ENCODE data around the gene TMEM117. TPM values are rescaled to one million over a fixed set of nuclear protein-coding genes. Genes with fewer than 3 reads are reported as not detected.
"Not testable (repeated sequence)": the region's sequence is repeated elsewhere in the genome, so short reads cannot be mapped to it uniquely, and the experiment has no call there.

The TMEM117 gene
- total and polyA plus RNA-seq, 8 donors, result 1.8 to 6.1 (median 4.0) TPM

- Histone ChIP-seq H3K4me1 (no peaks in the 10 kb centered on the region), H3K27ac (no peak overlapping the region), H3K9me3 (no peaks in the 10 kb centered on the region), H3K4me3 (no peak overlapping the region), H3K27me3 (no peaks in the 10 kb centered on the region), H3K36me3 (no peaks in the 10 kb centered on the region)
- TF ChIP-seq, protein P1, sequence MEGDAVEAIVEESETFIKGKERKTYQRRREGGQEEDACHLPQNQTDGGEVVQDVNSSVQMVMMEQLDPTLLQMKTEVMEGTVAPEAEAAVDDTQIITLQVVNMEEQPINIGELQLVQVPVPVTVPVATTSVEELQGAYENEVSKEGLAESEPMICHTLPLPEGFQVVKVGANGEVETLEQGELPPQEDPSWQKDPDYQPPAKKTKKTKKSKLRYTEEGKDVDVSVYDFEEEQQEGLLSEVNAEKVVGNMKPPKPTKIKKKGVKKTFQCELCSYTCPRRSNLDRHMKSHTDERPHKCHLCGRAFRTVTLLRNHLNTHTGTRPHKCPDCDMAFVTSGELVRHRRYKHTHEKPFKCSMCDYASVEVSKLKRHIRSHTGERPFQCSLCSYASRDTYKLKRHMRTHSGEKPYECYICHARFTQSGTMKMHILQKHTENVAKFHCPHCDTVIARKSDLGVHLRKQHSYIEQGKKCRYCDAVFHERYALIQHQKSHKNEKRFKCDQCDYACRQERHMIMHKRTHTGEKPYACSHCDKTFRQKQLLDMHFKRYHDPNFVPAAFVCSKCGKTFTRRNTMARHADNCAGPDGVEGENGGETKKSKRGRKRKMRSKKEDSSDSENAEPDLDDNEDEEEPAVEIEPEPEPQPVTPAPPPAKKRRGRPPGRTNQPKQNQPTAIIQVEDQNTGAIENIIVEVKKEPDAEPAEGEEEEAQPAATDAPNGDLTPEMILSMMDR (IDR thresholded peaks at IDR 0.05), result no peak
- WGBS, 2 donors, result 95 to 100% methylated on average over 1 of the region's 1 CpG
- DNase-seq (no peak), FAIRE-seq (no peak), ATAC-seq (no peak)
- intact Hi-C loops (cut with DNase I), result no loop called here
These were observed 357.4 kb downstream of the TMEM117 start for GRCh38 chr12:44193281-44193680.

- DNase-seq, result not testable (repeated sequence)
These were observed 359.8 kb downstream of the TMEM117 start for GRCh38 chr12:44195719-44196118.

GRCh38 chr12:44206045-44206444 lies 370.2 kb downstream of the TMEM117 start:
- no peak for FAIRE-seq
- no peak for DNase-seq
- H3K4me1 ChIP-seq, result no peaks in the 10 kb centered on the region
- H3K4me3 ChIP-seq, result no peak overlapping the region
- WGBS, 2 donors, result 95 to 98% methylated on average over 5 of the region's 5 CpGs
- no peak overlapping the region for H3K27ac ChIP-seq
- no peaks in the 10 kb centered on the region for H3K27me3 ChIP-seq
- ATAC-seq, result no peak
- no peaks in the 10 kb centered on the region for H3K9me3 ChIP-seq
- intact Hi-C loops (cut with DNase I), result no loop called here
- no peaks in the 10 kb centered on the region for H3K36me3 ChIP-seq
- TF ChIP-seq, protein P1 (IDR thresholded peaks at IDR 0.05), result no peak

More at GRCh38 chr12:44195719-44196118, 359.8 kb downstream of the TMEM117 start:
- H3K9me3 ChIP-seq; FAIRE-seq; H3K4me1 ChIP-seq; H3K27ac ChIP-seq; ATAC-seq; H3K27me3 ChIP-seq; H3K36me3 ChIP-seq; intact Hi-C loops (cut with DNase I); H3K4me3 ChIP-seq: not testable (repeated sequence)
- 87 to 91% methylated on average over 1 of the region's 1 CpG for WGBS, 2 donors

GRCh38 chr12:44217146-44217883 lies 381.4 kb downstream of the TMEM117 start:
- Histone ChIP-seq H3K27me3 (no peaks in the 10 kb centered on the region), H3K4me1 (no peaks in the 10 kb centered on the region), H3K36me3 (no peaks in the 10 kb centered on the region), H3K4me3 (no peak overlapping the region), H3K27ac (no peak overlapping the region), H3K9me3 (no peaks in the 10 kb centered on the region)
- no peak for ATAC-seq
- intact Hi-C loops (cut with DNase I), result no loop called here
- TF ChIP-seq, protein P1 (IDR thresholded peaks at IDR 0.05), result no peak
- FAIRE-seq, result no peak
- WGBS, 2 donors, result 91 to 92% methylated on average over 4 of the region's 4 CpGs
- no peak for DNase-seq

DNA sequence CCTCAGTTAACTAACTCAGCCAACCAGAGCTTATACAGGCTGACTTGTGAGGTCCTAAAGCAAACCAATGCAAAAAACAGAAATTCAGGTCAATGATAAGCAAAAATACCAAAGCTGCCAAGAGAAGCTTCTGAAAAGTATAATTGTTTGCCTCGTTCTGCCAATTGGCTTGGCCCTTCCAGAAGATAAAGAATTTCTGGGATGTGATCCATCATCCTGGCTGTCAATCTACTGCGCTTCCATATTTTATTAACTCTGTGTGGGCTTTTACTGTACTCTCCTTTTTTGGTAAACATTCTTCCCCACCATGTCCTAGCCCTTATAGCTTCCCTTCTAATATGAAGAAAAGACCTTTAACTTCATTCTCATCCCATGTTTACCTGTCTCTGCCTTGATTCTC lies 387.9 kb downstream of the TMEM117 start:
- H3K4me3 ChIP-seq, result no peak overlapping the region
- no peaks in the 10 kb centered on the region for H3K9me3 ChIP-seq
- H3K27me3 ChIP-seq, result no peaks in the 10 kb centered on the region
- H3K36me3 ChIP-seq, result no peaks in the 10 kb centered on the region
- ATAC-seq (no peak), FAIRE-seq (no peak), DNase-seq (no peak)
- WGBS, 2 donors, result 51 to 56% methylated on average over 2 of the region's 2 CpGs
- intact Hi-C loops (cut with DNase I), result no loop called here
- TF ChIP-seq, protein P1 (IDR thresholded peaks at IDR 0.05), result no peak
- H3K4me1 ChIP-seq, result no peaks in the 10 kb centered on the region
- H3K27ac ChIP-seq, result no peak overlapping the region

Measured in pancreas (tissue), 10 donors.